PFSK-1 (cell line): ENCODE data around the gene MAGEB4.

ENCODE experiments used
- FOXP2 ChIP-seq: optimal IDR thresholded peaks from 2 replicates; pipeline ENCODE3; 2011; ENCODE audit warnings: borderline replicate concordance, control low read depth, inconsistent platforms; ENCODE audit not compliant: insufficient read depth; ENCODE audit errors: extremely low read length, extremely low read depth
- POLR2AphosphoS5 ChIP-seq: IDR thresholded peaks from 2 replicates; pipeline ENCODE4 v1.6.1; 2012; ENCODE audit warnings: low read depth, mild to moderate bottlenecking, control low read depth, low read length, moderate library complexity
- SIN3A ChIP-seq: IDR thresholded peaks from 2 replicates; pipeline ENCODE4 v1.6.1; 2012; ENCODE audit warnings: mild to moderate bottlenecking, low read length, moderate library complexity, borderline replicate concordance; ENCODE audit not compliant: insufficient read depth
- TAF1 ChIP-seq: IDR thresholded peaks from 2 replicates; pipeline ENCODE4 v1.6.1; 2012; ENCODE audit warnings: low read length, control low read depth, borderline replicate concordance; ENCODE audit not compliant: insufficient read depth
- TF ChIP-seq, protein P1 (sequence below), 2 experiments: IDR thresholded peaks; 2 replicates each; pipeline versions ENCODE4 v1.6.1 to v1.8.0; 2011 to 2012; ENCODE audit warnings: low read depth in 2 of 2, low read length in 2 of 2, control low read depth in 1 of 2, inconsistent platforms in 1 of 2, mild to moderate bottlenecking in 1 of 2, moderate library complexity in 1 of 2; ENCODE audit not compliant: insufficient read depth in 1 of 2

Gene MAGEB4

DNA sequence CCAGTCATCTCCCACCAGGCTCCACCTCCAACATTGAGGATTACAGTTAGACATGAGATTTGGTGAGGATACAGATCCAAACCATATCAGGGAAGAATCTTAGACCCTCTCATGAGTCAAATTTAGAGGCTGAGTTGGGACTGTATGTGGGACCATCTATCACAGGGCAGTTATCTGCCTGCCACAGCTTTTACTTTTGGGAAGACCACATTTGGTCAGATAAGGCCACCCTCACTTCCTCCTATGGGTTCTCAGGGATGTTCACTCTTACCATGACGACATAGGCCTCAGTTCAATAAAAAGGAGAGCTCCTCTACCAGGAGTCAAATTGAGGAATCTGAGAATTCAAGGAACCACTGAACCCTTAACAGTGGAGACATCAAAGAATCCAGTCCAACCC, 24.3 kb upstream of the MAGEB4 start:
- no peak for TF ChIP-seq POLR2AphosphoS5
- no peak for TF ChIP-seq TAF1
- TF ChIP-seq FOXP2: no peak
- TF ChIP-seq, protein P1, sequence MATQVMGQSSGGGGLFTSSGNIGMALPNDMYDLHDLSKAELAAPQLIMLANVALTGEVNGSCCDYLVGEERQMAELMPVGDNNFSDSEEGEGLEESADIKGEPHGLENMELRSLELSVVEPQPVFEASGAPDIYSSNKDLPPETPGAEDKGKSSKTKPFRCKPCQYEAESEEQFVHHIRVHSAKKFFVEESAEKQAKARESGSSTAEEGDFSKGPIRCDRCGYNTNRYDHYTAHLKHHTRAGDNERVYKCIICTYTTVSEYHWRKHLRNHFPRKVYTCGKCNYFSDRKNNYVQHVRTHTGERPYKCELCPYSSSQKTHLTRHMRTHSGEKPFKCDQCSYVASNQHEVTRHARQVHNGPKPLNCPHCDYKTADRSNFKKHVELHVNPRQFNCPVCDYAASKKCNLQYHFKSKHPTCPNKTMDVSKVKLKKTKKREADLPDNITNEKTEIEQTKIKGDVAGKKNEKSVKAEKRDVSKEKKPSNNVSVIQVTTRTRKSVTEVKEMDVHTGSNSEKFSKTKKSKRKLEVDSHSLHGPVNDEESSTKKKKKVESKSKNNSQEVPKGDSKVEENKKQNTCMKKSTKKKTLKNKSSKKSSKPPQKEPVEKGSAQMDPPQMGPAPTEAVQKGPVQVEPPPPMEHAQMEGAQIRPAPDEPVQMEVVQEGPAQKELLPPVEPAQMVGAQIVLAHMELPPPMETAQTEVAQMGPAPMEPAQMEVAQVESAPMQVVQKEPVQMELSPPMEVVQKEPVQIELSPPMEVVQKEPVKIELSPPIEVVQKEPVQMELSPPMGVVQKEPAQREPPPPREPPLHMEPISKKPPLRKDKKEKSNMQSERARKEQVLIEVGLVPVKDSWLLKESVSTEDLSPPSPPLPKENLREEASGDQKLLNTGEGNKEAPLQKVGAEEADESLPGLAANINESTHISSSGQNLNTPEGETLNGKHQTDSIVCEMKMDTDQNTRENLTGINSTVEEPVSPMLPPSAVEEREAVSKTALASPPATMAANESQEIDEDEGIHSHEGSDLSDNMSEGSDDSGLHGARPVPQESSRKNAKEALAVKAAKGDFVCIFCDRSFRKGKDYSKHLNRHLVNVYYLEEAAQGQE (IDR thresholded peaks at IDR 0.05; ENCODE audit: insufficient read depth in 1 of 2, low read depth in 2 of 2, low read length in 2 of 2): no peak
- no peak for TF ChIP-seq SIN3A

DNA sequence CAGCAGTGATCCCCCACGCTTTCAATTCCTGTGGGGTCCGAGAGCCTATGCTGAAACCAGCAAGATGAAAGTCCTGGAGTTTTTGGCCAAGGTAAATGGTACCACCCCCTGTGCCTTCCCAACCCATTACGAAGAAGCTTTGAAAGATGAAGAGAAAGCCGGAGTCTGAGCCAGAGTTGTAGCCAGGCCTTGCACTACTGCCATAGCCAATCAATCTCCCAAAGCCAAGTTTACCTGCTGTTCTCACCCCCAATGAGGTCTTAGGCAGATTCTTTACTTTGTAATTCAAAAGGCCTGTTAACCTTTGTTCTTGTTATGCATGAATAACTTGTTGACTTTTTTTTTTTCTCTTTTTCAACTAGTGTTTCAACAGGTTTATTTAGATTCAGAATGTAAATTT, 22.4 kb upstream of the MAGEB4 start:
- no peak for TF ChIP-seq FOXP2
- TF ChIP-seq SIN3A: no peak
- TF ChIP-seq, protein P1 (IDR thresholded peaks at IDR 0.05; ENCODE audit: insufficient read depth in 1 of 2, low read depth in 2 of 2, low read length in 2 of 2): no peak
- TF ChIP-seq POLR2AphosphoS5: no peak
- no peak for TF ChIP-seq TAF1

DNA sequence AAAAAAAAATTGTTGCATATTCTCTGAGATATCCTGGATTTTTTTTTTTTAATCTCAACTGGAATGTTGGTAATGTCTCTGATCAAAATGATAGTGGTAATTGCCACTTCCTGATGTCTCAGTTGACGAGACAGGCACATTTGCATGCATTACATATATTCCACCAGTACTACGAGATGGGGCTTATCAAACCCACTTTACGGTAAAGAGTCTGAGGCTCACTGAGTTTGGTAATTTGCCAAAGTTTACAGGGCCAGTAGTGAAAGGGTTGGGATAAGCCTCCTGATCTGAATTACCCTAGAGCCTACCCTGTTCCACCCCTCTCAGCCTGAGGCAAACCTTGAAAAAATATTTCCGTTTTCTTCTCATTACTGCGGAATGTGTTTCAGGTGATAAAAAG, 21.1 kb upstream of the MAGEB4 start:
- no peak for TF ChIP-seq TAF1
- TF ChIP-seq FOXP2: no peak
- no peak for TF ChIP-seq SIN3A
- TF ChIP-seq, protein P1 (IDR thresholded peaks at IDR 0.05; ENCODE audit: insufficient read depth in 1 of 2, low read depth in 2 of 2, low read length in 2 of 2): no peak

DNA sequence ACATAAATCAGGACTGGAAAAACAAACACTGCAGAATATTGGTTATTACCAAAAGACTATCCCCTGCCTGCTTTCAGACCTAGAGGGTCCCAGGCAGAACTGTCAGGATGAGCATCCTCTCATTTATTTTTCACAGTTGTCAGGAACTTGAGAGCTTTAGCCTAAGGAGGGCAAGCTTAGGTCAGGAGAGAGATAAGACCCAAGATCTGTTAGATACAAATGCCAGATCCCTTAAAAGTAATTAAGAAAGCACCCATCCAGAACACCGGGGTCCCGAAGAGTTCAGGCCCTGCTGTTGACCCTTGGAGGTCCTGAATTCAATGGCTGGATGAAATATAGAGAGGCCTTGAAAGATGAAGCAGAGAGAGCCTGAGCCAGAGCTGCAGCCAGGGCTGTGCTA, 17.3 kb upstream of the MAGEB4 start:
- TF ChIP-seq POLR2AphosphoS5 (no peak), SIN3A (no peak), FOXP2 (no peak), TAF1 (no peak)
- TF ChIP-seq, protein P1 (IDR thresholded peaks at IDR 0.05; ENCODE audit: insufficient read depth in 1 of 2, low read depth in 2 of 2, low read length in 2 of 2): no peak

DNA sequence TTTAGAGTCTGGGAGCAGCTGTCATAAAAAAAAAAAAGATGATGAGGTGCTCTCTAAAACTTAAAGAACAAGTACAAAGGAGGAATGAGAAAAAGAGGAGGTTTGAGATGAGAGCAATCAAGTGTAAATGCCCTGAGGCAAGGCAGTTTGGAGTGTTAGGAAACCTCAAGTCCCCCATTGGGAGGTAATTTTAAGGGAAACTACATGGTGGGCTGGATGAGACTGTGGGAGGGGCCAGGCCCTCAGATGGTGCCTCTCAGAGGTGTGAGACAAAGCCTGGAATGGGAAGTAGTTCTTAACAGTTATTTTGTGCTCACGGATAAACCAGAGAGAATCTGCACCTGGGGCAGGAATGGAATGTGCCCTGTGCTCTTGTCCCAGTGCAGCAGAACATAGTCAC, 13.3 kb upstream of the MAGEB4 start:
- no peak for TF ChIP-seq POLR2AphosphoS5
- TF ChIP-seq, protein P1 (IDR thresholded peaks at IDR 0.05; ENCODE audit: insufficient read depth in 1 of 2, low read depth in 2 of 2, low read length in 2 of 2): no peak
- no peak for TF ChIP-seq TAF1
- TF ChIP-seq SIN3A: no peak
- no peak for TF ChIP-seq FOXP2
